Omental fat pad (tissue), 4 donors: ENCODE results near the gene ASIC4. TPM values are rescaled to one million over a fixed set of nuclear protein-coding genes. Genes with fewer than 3 reads are reported as not detected.

Source experiments
- ATAC-seq: fragments of 150-250 bp; one replicate; pipeline ENCODE4 v1.9.1; 2016; ENCODE audit warnings: mild to moderate bottlenecking, moderate library complexity; ENCODE audit not compliant: low FRiP score
- DNase-seq: peaks from one replicate; pipeline ENCODE4 v3.0.0-alpha.2; 2019; ENCODE audit warnings: low spot score
- total RNA-seq, 4 donors: library from RNA; depleted of rRNA; stranded (reverse); fragments of >200 nt; gene quantifications; one replicate each; pipeline ENCODE4 v1.1.0, GENCODE V29; 2016
- TF ChIP-seq, protein P1 (sequence below), 3 donors: fragments of 450-650 bp; IDR thresholded peaks; one replicate each; pipeline ENCODE4 v1.5.1; 2016 to 2017; ENCODE audit warnings: antibody characterized with exemption in 3 of 3, mild to moderate bottlenecking in 3 of 3, moderate library complexity in 2 of 3

ASIC4 gene
- total RNA-seq, 4 donors from 2014 or later = 0.12 to 0.19 TPM; not detected in 2

DNA sequence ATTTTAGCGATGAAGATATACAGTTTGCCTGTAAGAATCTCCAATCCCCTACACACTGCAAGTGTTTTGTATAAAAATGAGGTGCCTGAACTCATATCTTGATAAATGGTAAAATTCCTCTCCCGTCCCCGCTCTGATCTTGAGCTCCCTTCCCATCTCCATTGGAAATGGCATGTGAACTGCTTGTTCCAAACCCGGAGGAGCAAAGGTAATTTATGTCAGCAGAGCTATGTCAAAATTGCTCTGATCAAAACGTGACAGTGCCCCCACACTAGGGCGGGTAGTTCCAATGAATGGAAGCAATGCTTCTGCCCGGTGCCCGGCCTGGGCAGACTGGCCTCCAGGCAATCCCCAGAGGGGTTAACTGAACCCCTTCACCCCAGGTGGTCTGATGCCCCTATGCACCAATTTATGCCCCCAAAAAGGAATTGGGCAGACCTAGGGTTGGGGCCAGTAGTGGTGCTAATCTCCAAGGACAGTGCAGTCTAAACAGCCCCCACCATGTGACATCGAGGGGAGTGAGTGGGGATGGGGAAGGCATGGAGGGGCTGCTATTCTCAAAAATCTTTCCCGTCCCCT, 19.2 kb upstream of the ASIC4 start:
- DNase-seq (no peak), ATAC-seq (no peak)
- TF ChIP-seq, protein P1, sequence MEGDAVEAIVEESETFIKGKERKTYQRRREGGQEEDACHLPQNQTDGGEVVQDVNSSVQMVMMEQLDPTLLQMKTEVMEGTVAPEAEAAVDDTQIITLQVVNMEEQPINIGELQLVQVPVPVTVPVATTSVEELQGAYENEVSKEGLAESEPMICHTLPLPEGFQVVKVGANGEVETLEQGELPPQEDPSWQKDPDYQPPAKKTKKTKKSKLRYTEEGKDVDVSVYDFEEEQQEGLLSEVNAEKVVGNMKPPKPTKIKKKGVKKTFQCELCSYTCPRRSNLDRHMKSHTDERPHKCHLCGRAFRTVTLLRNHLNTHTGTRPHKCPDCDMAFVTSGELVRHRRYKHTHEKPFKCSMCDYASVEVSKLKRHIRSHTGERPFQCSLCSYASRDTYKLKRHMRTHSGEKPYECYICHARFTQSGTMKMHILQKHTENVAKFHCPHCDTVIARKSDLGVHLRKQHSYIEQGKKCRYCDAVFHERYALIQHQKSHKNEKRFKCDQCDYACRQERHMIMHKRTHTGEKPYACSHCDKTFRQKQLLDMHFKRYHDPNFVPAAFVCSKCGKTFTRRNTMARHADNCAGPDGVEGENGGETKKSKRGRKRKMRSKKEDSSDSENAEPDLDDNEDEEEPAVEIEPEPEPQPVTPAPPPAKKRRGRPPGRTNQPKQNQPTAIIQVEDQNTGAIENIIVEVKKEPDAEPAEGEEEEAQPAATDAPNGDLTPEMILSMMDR (IDR thresholded peaks at IDR 0.05) = peak in 1 of 3 donors; percentile 4

DNA sequence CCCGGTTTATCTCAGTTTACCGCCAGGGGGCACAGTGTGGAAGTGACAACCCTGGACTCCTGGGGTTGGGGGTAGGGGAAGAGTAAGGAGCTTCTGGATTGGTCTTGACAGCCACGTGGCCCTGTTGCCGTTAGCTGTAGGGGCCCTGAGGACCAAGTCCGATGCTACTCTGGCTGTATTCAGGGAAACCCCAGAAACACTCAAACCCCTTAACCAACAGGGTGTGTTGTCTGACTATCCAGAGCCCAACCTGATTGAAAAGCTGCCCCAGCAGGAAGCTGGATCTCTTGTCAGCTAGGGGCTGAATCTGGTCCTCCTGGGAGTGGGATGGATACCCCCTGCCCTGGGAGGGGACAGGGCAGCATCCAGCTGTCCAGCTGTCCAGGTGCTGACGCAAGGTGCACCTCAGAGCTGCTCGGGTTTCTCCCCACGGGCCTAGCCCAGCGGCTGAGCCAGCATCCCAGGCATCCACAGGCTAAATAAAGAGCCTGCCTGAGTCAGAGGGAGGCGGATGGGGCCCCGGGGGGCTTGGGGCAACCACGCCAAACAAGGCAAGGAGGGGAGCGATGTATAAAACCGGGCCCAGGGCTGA, 18.7 kb upstream of the ASIC4 start:
- ATAC-seq = no peak
- TF ChIP-seq, protein P1 (IDR thresholded peaks at IDR 0.05) = no peak
- peak; percentile 38 for DNase-seq

DNA sequence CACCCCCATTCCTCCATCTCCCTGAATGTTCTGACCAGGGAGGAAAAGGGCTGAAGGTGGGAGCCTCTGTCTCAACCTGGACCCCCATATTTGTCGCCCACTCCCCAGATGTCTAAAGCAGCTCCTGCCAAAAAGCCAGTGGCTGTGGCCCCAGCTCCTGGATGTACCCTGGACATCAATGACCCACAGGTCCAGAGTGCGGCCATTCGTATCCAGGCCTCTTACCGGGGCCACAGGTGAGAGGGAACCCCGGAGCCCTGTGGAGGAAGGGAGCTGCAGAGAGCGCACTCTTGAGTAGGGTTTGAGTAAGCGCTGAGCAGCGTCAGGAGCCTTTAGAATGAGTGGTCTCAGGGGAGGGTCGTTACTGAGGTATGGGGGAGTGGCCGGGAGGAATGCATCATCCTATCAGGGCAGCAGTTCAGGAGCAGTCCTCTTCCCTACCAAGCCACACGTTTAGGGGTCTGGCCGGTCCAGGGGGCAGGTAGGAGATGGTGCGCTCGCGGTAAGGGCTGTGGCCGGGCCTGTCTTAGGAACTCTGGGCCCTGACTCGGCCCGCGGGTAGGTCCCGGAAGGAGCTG, 17.9 kb upstream of the ASIC4 start:
- ATAC-seq = no peak
- no peak for DNase-seq
- TF ChIP-seq, protein P1 (IDR thresholded peaks at IDR 0.05) = no peak

DNA sequence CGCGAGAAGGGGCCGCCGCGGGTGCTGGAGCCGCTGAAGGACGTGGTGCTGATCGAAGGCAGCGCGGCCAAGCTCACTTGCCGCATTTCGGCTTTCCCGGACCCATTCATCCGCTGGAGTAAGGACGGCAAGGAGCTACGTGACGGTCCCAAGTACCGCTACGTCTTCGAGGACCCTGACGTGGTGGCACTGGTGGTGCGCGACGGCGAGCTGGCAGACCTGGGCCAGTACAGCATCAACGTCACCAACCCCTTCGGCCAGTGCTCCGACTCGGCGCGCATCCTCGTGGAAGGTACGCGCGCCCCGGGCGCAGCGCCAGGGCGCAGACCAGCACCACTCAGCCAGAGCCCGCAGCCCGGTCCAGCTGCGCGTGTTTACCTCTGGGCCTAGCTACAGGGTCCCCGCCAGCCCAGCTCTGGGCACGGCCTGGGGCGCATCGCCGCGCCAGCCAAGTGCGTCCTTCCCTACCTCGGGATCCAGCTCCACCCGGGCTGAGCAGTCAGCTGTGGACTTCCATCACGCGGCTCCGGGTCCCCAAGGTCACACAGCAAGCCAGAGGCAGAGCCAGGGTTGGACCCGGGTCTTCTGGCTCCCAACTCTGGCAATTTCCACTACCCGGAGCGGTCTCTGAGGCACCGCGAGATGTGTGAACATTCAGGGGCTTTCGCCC, 17.3 kb upstream of the ASIC4 start:
- TF ChIP-seq, protein P1 (IDR thresholded peaks at IDR 0.05) = no peak
- DNase-seq (no peak), ATAC-seq (no peak)

DNA sequence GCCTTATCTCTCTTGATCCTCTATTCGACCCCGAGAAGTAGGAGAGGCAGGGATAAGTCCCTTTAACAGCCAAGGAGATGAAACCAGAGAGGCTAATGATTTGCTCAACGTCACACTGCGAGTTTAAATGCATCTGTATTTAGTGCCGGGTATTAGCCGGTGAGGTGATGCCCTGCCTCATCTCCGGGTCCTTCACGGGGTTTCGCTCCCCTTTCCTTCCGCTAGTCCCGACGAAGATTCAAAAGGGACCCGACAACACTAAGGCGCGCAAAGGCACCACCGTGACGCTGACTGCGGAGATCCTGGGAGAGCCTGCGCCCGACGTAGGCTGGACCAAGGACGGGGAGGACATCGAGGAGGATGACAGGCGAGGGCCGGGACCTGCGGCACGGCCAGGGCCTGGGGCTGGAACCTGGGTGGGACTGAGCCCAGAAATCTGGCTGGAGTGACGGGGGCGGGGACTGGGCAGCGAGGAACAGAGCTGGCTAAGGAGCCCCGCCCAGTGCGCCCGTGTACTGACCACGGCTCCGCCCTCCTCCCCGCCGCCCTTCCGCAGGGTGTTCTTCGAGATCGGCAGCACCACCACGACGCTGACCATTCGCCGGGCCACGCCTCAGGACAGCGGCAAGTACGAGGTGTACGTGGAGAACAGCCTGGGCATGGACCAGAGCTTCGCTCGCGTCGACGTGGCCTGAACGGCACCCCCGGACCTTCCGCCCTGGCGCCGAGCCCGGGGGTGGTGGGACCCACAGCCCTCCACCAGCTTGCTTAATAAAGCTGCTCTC, 16.6 kb upstream of the ASIC4 start:
- peak; percentile 82 for ATAC-seq
- DNase-seq = peak; percentile 70
- TF ChIP-seq, protein P1 (IDR thresholded peaks at IDR 0.05) = no peak

DNA sequence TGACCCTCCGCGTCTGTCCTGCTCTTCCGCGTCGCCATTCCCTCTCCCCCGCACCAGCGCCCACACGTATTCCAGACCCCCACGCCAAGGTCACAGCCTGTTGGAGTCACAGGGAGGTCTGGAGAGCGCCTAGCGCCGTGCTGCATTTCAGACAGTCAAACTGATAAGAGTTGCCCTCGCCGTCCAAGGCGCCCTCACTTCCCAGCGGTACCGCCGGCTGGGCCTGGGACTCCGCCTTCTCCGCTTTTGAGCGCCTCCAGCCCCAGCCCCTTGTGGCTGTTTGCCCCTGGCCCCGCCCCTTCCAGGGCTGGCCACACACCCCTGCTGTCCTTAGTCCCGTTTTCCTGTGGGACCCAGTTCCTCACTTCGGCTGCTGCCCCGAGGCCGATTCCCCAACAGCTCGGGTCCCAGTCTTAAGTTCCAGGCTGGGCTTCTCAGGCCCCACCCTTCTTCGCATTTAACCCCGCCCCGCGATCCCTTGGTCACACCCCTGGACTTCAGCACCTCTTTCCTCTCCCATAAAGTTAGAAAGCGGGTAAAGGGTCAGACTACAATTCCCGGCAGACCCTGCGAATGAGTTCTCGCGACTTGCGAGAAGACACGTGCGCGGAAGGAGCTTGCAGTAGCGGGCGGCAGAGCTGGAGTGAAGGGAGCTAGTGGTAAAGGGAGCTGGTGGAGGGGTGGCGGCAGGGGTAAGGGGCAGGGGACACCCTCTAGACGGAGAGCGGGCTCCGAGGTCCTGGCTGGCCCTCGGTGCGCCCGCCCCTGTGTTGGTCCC, 15.8 kb upstream of the ASIC4 start, which contains the start of gene GMPPA:
Gene GMPPA (plus strand): TSS at position 612 of the 778 bp plus-strand sequence. CDS start 1,085 bp downstream, outside the sequence.
- TF ChIP-seq, protein P1 (IDR thresholded peaks at IDR 0.05) = no peak
- DNase-seq = peak; percentile 94
- peak; percentile 93 for ATAC-seq
